Spleen (tissue), 13 donors: ENCODE data around the gene ATG16L1. TPM values are rescaled to one million over a fixed set of nuclear protein-coding genes. Genes with fewer than 3 reads are reported as not detected.
A peak's percentile ranks its signal among the peaks of the same experiment; 100 is the strongest.

Experiments
- DNase-seq: peaks from one replicate; pipeline ENCODE4 v3.0.0-alpha.2; 2020
- H3K27ac ChIP-seq, 8 donors: fragments of 200-600 bp; sonication (generic) in 7 of 8; 1 replicate in 4 of 8; 2 replicates in 4 of 8; pipeline versions ENCODE4 v1.5.0 to v1.8.0; 2016 to 2021; ENCODE audit warnings: inconsistent platforms in 4 of 8, mild to moderate bottlenecking in 4 of 8, moderate library complexity in 1 of 8
- H3K27me3 ChIP-seq, 7 donors: fragments of 200-600 bp; sonication (generic) in 6 of 7; replicated peaks in 1 of 7; 1 replicate in 4 of 7; 2 replicates in 3 of 7; pipeline versions ENCODE4 v1.5.0 to v1.8.0; 2016 to 2021; ENCODE audit warnings: inconsistent platforms in 3 of 7, mild to moderate bottlenecking in 1 of 7
- H3K36me3 ChIP-seq, 6 donors: fragments of 200-600 bp; sonication (generic) in 5 of 6; 1 replicate in 4 of 6; 2 replicates in 2 of 6; pipeline versions ENCODE4 v1.5.0 to v1.8.0; 2016 to 2021; ENCODE audit warnings: inconsistent platforms in 2 of 6
- H3K4me1 ChIP-seq, 6 donors: fragments of 200-600 bp; sonication (generic) in 5 of 6; 1 replicate in 3 of 6; 2 replicates in 3 of 6; pipeline versions ENCODE4 v1.5.0 to v1.8.0; 2016 to 2021; ENCODE audit warnings: inconsistent platforms in 3 of 6
- H3K4me3 ChIP-seq, 8 donors: fragments of 200-600 bp; sonication (generic) in 7 of 8; 1 replicate in 4 of 8; 2 replicates in 4 of 8; pipeline versions ENCODE4 v1.5.0 to v1.8.0; 2016 to 2021; ENCODE audit warnings: inconsistent platforms in 4 of 8, mild to moderate bottlenecking in 4 of 8, moderate library complexity in 2 of 8
- H3K9me3 ChIP-seq, 8 donors: fragments of 200-600 bp; sonication (generic) in 7 of 8; 1 replicate in 4 of 8; 2 replicates in 4 of 8; pipeline versions ENCODE4 v1.5.0 to v1.8.0; 2016 to 2021; ENCODE audit warnings: inconsistent platforms in 4 of 8
- POLR2A ChIP-seq, 3 donors: fragments of 450-650 bp; IDR thresholded peaks; one replicate each; pipeline ENCODE4 v1.5.1; 2017; ENCODE audit warnings: antibody characterized with exemption in 3 of 3, mild to moderate bottlenecking in 1 of 3
- POLR2AphosphoS5 ChIP-seq, 3 donors: sonication (generic); formaldehyde crosslinking; IDR thresholded peaks; one replicate each; pipeline ENCODE4 v1.5.1; 2017; ENCODE audit warnings: antibody characterized with exemption in 3 of 3
- WGBS, 5 donors: extraction: QIAGEN DNeasy Blood & Tissue Kit in 3 of 5; methylation state at CpG; one replicate each; pipeline versions ENCODE4 v1.1.5 to v1.1.7; 2013 to 2018; 5-methylcytosine and 5-hydroxymethylcytosine counted together
- intact Hi-C: fragments of 100-400 bp; cut with DNase I; formaldehyde crosslinking; loops from one replicate; pipeline ENCODE4 v1.15.0; 2023; ENCODE audit warnings: low total_unique reads
- long read RNA-seq, 2 donors: transcript quantifications; one replicate each; lab custom pipeline, GENCODE V29; 2026
- polyA plus RNA-seq, 3 donors: library from polyadenylated mRNA; stranded (reverse); fragments of 200-250 nt; gene quantifications; one replicate each; pipeline ENCODE4 v1.2.1, GENCODE V29; 2013
- total RNA-seq, 7 donors: library from RNA; depleted of rRNA in 3 of 7; stranded (reverse); fragments of >200 nt in 3 of 7; fragmentation: NEBNext Ultra II Directional in 4 of 7; extraction: Animal tissue kit (Norgen Biotek cat#: 25700) in 4 of 7; gene quantifications; one replicate each; pipeline versions ENCODE4 v1.1.0 to v1.2.1, GENCODE V29; 2016 to 2021
- TF ChIP-seq, protein P1 (sequence below), 11 experiments: fragments of 200-600 bp in 7 of 11; fragments of 450-650 bp in 4 of 11; sonication (generic) in 4 of 11; IDR thresholded peaks in 8 of 11; conservative IDR thresholded peaks in 3 of 11; 1 replicate in 7 of 11; 2 replicates in 4 of 11; pipeline versions ENCODE4 v1.4.0 to v1.8.0; 2016 to 2021; ENCODE audit warnings: antibody characterized with exemption in 11 of 11, inconsistent platforms in 4 of 11, mild to moderate bottlenecking in 1 of 11
- donor health status: healthy with polysubstance abuse.
- donor health status: DM: no; HTN: no; CAD: no; lungs with moderate emphysema.
- donor health status: DM: no; HTN: no; CAD: no.
- donor health status: Bipolar disorder and iron deficiency.
- donor health status: healthy.
- donor health status: DM: no; HTN: no; CAD: no.
- donor health status: DM: yes; HTN: yes; CAD: no.

ATG16L1 gene
- total RNA-seq (10 to 100 TPM; 32.0 to 45.8 (median 34.7) TPM), polyA plus RNA-seq (10 to 100 TPM; 12.0 to 15.6 (median 13.6) TPM)
- long read RNA-seq, donor 1, partial matches to known transcripts: 0 of 2 reads
- long read RNA-seq, donor 1, other reads (novel, unspliced or antisense): 0 of 2 reads
- long read RNA-seq, donor 2: 0 reads

DNA sequence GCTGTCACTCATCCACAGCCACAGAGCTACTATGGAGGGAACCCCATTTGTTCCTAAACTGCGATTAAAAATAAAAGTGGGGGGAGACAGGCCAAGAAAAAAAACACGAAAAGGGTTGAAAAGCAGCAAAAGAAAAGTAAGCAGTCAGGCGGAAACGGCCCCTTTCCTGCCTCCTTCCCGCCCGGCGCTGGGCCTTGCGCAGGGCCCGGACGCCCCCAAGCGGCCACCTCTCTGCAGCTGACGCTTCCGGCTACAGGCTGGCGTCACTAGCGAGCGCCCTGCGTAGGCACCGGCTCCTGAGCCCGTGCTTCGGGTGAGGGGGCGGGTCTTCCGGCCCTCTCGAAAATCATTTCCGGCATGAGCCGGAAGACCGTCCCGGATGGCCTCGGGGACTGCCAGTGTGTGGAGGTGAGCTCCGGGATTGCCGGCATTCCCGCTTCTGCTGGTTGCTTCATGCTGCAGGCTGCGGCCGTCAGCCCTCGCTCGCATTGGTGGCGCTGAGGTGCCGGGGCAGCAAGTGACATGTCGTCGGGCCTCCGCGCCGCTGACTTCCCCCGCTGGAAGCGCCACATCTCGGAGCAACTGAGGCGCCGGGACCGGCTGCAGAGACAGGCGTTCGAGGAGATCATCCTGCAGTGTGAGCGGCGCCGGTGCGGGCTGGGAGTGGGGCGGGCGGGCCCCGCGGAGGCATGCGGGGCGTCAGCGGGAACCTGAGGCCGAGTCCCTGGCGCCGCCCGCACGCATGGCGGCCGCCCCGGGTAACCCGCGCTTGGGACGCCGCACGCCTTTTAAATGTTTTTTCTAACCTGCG is at the start of gene ATG16L1:
Gene ATG16L1 (plus strand): TSS at position 368 of the 811 bp plus-strand sequence. CDS start 155 bp downstream, at position 523.
- peaks cover 24 to 86% (median 45%) of the 10 kb centered on the region in 6 donors for H3K4me1 ChIP-seq
- intact Hi-C loops: loop anchor here (5.0 to 10.0 kb wide), 2 partner anchors 197 to 399 kb away; no protein-coding TSS in a partner anchor
- no peaks in the 10 kb centered on the region for H3K27me3 ChIP-seq
- 0 to 1% (median 0%) methylated on average over 40 to 75 of the region's 75 CpGs for WGBS, 5 donors
- H3K9me3 ChIP-seq: no peaks in the 10 kb centered on the region
- H3K4me3 ChIP-seq: peak within 1 kb of the TSS; percentile 73 to 99 (median 95)
- H3K36me3 ChIP-seq: peaks cover 0 to 31% (median 4%) of the 10 kb centered on the region in 6 donors
- peak; percentile 94 to 97 (median 96) for TF ChIP-seq POLR2AphosphoS5 (IDR thresholded peaks at IDR 0.05)
- TF ChIP-seq POLR2A (IDR thresholded peaks at IDR 0.05): peak in 1 of 3 donors; percentile 46
- TF ChIP-seq, protein P1, sequence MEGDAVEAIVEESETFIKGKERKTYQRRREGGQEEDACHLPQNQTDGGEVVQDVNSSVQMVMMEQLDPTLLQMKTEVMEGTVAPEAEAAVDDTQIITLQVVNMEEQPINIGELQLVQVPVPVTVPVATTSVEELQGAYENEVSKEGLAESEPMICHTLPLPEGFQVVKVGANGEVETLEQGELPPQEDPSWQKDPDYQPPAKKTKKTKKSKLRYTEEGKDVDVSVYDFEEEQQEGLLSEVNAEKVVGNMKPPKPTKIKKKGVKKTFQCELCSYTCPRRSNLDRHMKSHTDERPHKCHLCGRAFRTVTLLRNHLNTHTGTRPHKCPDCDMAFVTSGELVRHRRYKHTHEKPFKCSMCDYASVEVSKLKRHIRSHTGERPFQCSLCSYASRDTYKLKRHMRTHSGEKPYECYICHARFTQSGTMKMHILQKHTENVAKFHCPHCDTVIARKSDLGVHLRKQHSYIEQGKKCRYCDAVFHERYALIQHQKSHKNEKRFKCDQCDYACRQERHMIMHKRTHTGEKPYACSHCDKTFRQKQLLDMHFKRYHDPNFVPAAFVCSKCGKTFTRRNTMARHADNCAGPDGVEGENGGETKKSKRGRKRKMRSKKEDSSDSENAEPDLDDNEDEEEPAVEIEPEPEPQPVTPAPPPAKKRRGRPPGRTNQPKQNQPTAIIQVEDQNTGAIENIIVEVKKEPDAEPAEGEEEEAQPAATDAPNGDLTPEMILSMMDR (IDR thresholded peaks at IDR 0.05 in 8 of 11, conservative IDR thresholded peaks at IDR 0.05 in 3 of 11): peak; percentile 95 to 99 (median 97)
- DNase-seq: peak; percentile 100
- peak within 1 kb of the TSS; percentile 67 to 96 (median 84) for H3K27ac ChIP-seq

DNA sequence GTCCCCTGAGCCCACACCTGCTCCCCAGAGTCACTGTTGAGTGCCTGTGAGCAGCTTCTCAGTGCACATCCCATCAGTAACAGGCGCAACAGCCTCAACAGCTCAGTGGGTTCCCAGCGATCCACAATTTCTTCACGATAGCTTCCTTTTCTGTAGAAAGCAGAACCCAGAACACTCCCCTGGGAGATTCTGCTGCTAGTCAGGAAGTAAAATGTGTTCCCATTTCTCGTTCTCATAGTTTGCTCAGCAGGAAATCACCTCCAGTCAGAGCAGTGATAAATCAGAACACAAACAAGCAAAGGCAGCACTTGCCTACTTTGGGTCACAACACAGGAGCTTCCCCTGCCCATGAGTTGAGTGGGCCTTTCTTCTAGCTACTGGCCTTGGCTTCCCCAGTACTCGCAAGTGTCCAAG is 48.9 kb upstream of the ATG16L1 start:
- peak overlapping the region in 6 of 8 donors; percentile 25 to 79 (median 44) for H3K27ac ChIP-seq

DNA sequence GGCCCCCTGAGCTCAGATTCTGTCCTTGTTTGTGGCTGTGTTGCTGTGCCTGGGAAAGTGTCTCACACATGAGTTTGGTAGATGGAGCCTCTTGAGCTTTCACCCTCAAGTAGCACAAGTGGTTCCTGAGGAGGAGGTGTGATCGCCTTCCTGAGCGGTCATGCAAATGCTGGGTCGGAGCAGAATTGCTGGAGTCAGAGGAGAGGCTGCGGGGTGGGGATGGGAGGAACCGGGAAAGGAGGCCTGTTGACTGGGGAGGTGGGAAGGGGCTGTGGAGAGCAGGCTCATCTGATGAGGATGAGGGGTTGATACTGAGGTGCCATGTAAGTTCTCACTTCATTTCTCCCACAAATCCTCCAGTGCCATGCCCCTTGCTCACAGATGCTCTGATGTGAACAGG is 48.4 kb upstream of the ATG16L1 start:
- H3K27ac ChIP-seq: peak overlapping the region in 6 of 8 donors; percentile 25 to 79 (median 44)
- H3K4me1 ChIP-seq: peaks cover 0 to 57% (median 31%) of the 10 kb centered on the region in 6 donors
- intact Hi-C loops: no loop called here
- DNase-seq: no peak
- peaks cover 0 to 13% (median 2%) of the 10 kb centered on the region in 8 donors for H3K9me3 ChIP-seq
- no peaks in the 10 kb centered on the region for H3K27me3 ChIP-seq
- 95 to 99% (median 98%) methylated on average over 5 of the region's 5 CpGs for whole genome bisulfite sequencing, 5 donors
- H3K36me3 ChIP-seq: peaks cover 0 to 100% (median 92%) of the 10 kb centered on the region in 6 donors
- TF ChIP-seq, protein P1 (IDR thresholded peaks at IDR 0.05 in 8 of 11, conservative IDR thresholded peaks at IDR 0.05 in 3 of 11): no peak
- TF ChIP-seq POLR2AphosphoS5 (IDR thresholded peaks at IDR 0.05): no peak
- no peak for TF ChIP-seq POLR2A (IDR thresholded peaks at IDR 0.05)
- no peak overlapping the region for H3K4me3 ChIP-seq

More for the DNA sequence above, 48.9 kb upstream of the ATG16L1 start:
- Histone ChIP-seq H3K36me3 (peaks cover 0 to 100% (median 94%) of the 10 kb centered on the region in 6 donors), H3K9me3 (peaks cover 0 to 13% (median 2%) of the 10 kb centered on the region in 8 donors), H3K4me1 (peaks cover 0 to 51% (median 27%) of the 10 kb centered on the region in 6 donors), H3K4me3 (no peak overlapping the region), H3K27me3 (no peaks in the 10 kb centered on the region)
- TF ChIP-seq, protein P1 (IDR thresholded peaks at IDR 0.05 in 8 of 11, conservative IDR thresholded peaks at IDR 0.05 in 3 of 11): no peak
- peak in 2 of 3 donors; percentile 48 to 55 for TF ChIP-seq POLR2AphosphoS5 (IDR thresholded peaks at IDR 0.05)
- 42 to 62% (median 45%) methylated on average over 4 to 5 of the region's 5 CpGs for WGBS, 5 donors
- intact Hi-C loops: no loop called here
- no peak for DNase-seq
